Hepatic stellate cell (primary cell): ENCODE data around the gene THEMIS.
A peak's percentile ranks its signal among the peaks of the same experiment; 100 is the strongest.

Experiments
- DNase-seq: peaks from one replicate; pipeline ENCODE4 v3.0.0; 2011; ENCODE audit warnings: low spot score

Gene THEMIS

GRCh38 chr6:127858727-127859391 lies 42.0 kb downstream of the THEMIS start:
- DNase-seq: no peak

GRCh38 chr6:127857051-127857637 lies 43.7 kb downstream of the THEMIS start:
- DNase-seq: no peak

DNA sequence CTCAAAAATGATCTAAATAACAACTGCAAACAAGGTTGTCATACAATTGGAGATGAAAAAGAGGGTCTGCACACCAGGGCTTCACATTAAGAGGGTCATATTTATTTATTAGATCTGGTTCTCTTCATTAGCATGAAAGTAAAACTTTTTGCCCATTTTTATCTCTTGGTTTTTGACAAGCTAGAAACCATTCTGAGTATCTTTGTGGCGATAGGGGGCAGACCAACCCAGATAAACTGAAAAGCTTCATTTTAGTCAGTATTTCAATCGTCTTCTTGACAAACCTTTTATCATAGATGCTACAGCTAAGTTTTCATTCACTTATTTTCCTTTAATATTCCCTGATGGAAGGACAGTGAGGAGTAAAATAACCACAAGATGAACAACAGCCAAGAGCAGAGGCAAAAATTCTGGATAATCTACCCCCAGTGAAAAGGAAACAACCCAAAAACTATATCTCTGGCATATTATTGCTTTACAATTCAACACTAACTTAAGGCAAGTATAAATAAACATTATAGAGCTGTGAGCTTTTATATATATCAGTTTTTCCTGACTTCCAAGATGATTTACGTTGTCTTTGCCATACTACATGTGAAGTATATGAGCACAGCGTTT lies 45.2 kb downstream of the THEMIS start:
- no peak for DNase-seq

DNA sequence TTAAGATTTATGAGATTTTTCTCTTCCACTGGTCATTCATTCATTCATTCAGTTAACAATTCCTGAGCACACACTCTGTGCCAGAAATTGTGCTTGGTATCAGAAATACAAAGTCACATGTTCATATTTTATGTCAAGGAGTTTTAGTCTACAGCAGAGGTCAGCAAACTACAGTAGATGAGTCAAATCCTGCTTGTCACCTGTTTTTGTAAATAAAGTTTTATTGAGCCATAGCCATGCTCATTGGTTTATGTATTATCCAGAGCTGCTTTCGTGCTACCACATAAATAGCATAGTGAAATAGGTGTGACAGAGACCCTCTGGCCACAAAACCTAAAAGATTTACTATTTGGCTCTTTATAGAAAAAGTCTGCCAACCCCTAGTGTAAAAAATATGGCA lies 46.8 kb downstream of the THEMIS start:
- DNase-seq: no peak

DNA sequence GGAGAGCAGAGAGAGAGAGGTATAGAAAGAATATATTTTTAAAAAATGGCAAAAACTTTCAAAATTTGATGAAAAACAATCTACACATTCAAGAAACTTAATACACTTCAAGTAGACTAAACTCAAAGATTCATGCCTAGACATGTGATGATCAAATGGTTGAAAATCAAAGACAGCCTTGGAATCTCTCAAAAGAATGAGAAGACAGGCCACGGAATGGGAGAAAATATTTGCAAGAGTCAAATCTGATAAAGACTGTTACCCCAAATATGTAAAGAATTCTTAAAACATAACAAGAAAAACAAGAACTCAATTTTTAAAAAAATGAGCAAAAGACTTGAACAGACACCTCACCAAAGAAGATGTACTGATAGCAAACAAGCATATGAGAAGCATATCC lies 49.7 kb downstream of the THEMIS start:
- no peak for DNase-seq

DNA sequence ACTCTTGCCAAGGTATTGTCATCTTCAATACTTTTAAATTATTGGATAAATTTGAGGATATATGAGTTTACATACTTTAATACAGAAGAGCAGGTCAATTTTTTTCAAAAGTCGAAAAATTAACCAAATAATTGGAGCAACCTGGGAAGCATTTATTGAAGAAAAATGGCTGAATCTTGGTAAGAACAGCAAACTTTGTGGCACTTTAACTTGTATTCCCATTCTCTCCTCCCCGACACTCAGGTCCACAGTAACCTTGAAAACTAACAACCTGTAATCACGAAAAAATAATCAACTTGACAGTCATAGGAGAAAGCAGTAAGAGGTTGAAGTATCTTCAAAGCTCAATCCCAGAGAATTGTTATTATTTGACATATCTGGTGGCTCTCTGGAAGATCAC lies 55.6 kb downstream of the THEMIS start:
- DNase-seq: no peak

DNA sequence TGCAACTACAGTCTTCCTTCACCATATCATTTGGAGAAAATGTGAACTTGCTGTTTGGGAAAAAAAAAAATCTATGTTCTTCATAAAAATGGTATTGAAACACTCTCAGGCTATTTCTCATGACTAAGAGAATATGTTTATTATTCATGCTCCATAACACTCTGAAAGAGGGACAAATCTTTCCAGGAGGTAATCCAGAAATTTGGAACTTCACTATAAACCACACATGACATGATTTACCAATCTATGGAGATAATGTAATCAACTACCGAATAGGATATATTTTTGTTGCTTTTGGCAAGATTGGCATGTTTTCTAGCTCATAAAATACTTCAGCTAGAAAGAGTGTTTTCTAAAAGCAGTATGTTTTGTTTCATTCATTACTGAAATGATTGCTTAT lies 56.3 kb downstream of the THEMIS start:
- DNase-seq: no peak

- DNase-seq: no peak
Observed at GRCh38 chr6:127843582-127843981, 57.3 kb downstream of the THEMIS start.

DNA sequence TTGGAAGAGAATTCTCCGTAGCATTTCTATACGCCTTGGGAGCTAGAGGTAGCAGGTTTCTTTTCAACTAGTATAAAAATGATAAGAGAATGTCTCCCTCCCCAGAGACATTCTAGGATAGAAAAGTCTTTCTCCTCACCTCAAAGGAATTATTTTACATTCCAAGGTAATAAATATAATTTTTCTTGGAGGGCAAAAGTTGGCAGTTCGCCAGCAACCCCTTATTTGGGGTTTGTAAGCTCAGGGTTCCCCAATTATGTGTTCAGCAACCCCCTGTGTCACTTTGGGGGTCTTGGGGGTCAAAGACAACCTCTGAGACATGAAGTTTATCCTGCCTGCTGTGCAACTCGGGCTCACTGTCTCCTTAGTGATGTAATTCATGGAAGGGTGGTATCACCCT lies 58.3 kb downstream of the THEMIS start:
- no peak for DNase-seq

DNA sequence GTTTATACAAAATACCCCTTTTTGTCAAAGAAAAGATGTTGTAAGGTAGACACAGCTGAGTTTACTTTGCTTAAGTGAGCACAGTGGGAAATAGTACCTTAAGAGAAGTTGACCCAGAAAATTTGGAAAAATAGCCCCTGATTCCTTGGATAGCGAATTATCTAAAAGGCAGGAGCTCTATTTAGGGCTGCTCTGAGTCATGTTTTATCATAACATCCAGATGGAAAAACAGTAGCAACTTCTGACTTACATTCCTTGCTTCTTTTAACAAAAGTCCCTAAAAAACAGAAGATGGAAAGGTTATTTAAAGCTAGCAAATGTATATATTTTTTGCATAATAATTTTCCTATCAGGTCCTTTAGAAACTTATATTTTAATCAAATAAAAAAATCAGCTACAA lies 59.0 kb downstream of the THEMIS start:
- DNase-seq: peak; percentile 4

DNA sequence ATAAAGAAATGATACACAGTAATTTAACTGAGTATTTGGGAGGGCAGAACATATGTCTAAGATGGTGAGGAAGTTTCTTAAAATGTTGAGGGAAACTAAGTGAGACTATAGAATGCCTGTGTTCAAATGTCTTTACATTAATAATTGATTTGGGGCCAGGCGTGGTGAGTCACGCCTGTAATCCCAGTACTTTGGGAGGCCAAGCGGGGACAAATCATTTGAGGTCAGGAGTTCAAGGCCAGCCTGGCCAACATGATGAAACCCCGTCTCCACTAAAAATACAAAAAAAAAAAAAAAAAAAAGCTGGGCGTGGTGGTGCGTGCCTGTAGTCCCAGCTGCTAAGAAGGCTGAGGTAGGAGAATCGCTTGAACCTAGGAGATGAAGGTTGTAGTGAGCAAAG lies 66.7 kb downstream of the THEMIS start:
- DNase-seq: no peak

GRCh38 chr6:127833336-127833735 lies 67.5 kb downstream of the THEMIS start:
- DNase-seq: peak; percentile 8

DNA sequence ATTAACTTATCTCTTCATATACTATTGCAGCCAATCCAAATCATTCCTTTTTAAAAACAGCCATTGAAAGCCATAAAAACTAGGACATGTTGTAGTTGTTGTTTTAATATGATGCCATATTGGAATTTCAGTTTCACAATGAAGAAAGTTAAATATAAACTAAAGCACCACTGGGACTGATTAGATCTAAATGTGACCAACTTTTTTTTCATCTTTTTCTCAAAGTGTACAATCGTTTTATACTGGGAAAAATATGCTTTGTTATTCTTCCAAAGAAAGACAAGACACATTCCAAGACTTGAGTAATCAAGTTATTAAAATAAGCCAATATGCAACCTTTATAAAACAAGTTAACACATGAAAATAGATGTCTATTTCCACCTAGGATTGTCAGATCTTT lies 68.5 kb downstream of the THEMIS start:
- peak; percentile 1 for DNase-seq

DNA sequence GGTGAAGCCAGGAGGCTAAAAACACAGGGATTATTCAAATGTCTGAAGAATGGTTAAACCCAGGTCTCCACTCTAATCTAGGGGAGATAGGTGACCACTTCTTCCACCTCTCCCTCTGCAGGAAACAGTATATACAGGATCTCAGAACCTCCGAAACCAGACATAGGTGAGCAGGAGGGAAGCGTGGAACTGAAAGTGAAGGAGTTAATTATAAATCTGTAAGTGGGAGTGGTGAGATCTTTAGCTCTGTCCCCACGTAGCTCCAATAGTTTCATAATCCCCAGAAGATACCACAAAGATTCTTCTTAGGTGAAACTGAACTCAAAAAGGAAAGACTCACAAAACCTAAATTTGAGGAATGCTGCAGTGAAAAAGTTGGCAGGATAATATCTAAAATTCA lies 76.8 kb downstream of the THEMIS start:
- DNase-seq: no peak

DNA sequence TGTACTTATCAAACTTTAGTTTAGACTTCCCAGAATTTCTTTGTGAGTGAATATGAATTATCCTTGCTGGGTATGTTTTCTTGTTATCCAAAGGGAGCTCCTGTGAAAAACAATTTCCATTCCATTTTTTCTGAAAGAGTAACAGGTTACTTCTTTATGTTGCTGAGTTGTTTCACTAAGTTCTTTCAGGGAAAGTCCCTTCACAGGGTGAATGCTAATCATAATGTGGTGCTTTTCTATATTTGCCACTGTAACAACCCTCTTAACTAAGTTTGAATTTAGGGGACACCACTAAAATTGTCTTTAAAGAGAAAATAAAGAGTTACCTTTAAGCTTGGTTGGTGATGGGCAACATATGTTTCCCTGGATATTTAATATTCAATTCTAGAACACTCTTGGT lies 79.4 kb downstream of the THEMIS start:
- no peak for DNase-seq

DNA sequence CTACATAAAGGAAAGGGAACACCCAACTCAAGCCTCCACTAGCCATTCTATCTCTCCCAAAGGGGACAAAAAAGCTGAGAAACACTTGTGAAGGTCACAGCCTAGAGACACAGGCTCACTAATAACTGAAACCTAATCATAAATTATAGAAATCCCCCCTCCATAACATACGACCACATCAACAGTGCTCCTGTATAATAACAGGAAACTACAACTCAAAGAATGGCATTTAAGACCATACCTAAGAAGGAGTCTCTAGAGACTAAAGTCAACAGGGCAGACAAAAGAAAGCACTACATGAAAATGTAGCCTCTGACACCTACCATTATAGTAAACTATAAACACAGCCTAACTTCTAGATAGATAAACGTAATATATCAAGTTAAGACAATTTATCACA lies 82.7 kb downstream of the THEMIS start:
- no peak for DNase-seq

DNA sequence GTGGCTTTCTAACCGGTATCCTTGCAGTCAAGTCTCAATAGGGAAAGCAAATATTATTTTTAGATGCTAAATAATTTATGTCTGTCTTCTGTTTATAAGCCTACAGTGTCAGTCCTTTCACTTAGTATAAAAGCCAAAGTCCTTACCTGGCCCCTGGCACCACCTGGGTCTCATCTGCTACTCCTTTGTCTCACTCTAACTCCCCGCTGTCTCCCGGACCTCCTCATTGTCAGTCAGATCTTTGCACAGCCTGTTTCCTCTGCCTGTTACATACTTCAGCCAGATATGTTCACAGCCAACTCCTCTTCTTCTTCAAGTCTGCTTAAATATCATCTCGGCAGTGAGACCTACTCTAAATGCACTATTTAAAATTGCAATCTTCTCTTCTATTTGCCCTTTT lies 84.2 kb downstream of the THEMIS start:
- no peak for DNase-seq

GRCh38 chr6:127813699-127814027 lies 87.2 kb downstream of the THEMIS start:
- no peak for DNase-seq

DNA sequence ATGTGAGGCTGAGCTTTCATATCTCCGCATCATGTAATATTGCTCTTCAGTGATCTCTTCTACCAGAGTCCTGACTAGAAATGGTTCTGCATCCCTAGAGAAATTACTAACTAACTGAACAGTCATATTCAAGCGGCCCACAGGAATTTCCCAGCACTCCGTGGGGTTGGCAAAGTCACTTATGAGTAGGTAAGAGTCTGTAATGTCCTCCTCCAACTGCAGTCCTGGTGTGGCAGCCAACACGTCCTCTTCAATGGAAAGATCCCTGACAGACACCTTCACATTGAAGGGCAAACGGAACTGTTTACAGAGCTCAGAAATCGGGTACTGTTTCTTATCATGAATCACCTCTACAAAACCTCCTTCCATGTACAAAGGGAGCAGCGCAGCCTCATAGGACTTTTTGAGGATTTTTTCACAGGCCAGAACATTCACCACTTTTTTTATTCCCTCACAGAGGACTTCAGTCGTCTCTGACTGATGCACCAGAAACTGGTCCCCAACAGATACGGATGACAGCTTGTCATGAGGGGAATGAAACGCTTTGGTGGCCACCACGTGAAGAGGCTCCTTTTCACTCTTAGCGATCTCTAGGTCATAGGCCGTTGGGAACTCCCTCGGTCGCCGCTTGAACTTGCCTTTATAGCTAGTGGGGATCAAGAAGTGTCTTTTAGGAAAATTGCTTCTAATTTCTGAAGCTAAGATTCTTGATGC lies 87.7 kb downstream of the THEMIS start:
- no peak for DNase-seq

DNA sequence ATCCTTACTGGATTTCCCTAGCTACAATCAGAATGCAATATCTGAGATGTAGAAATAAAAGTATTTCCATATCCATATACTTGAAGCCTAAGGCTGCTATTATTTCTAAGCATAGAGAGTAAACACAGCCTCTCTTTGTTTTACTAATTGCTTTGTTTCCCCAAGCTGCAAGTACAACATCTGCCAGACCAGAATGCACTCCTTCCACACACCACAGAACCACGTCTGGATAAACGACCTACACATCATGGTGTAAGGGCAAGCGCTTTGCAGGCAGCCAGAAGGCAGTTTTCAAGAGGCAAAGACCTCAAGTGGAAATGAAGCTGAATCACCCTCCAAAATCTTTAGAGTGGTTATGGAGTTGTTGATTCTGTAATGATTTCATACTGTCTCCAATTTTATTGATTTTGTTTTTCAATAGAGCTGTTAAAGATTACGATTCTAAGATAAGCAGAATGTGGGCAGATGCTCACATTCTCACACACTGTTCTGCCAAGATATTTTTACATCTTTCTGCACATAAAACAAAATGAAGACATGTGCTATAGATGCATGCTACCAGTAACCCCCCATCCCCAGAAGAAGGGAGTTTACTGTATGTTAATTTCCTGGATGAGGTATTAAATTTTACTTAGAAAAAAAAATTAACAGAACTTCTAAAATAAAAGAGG lies 88.8 kb downstream of the THEMIS start:
- DNase-seq: no peak

GRCh38 chr6:127807806-127808517 lies 92.9 kb downstream of the THEMIS start:
- DNase-seq: no peak

- DNase-seq: no peak
Observed at GRCh38 chr6:127796713-127797112, 104.1 kb downstream of the THEMIS start.
